Lung (tissue), 12 donors: ENCODE measurements around the gene CDKAL1. TPM values are rescaled to one million over a fixed set of nuclear protein-coding genes. Genes with fewer than 3 reads are reported as not detected.

Experiments
- ATAC-seq: fragments of 200-7000 bp; cut with Tn5 transposase; one replicate; pipeline ENCODE4 v1.9.1; 2020; ENCODE audit warnings: moderate number of reproducible peaks; ENCODE audit not compliant: insufficient read depth, low FRiP score
- DNase-seq, 3 donors: peaks; one replicate each; pipeline ENCODE4 v3.0.0-alpha.2; 2013 to 2017
- H3K27ac ChIP-seq, 2 donors: one replicate each; pipeline ENCODE4 v1.5.1; 2013; ENCODE audit warnings: mild to moderate bottlenecking in 2 of 2, moderate library complexity in 2 of 2, control low read depth in 1 of 2, inconsistent platforms in 1 of 2, low read depth in 1 of 2, low read length in 1 of 2
- H3K27me3 ChIP-seq, 3 donors: one replicate each; pipeline ENCODE4 v1.5.1; 2013; ENCODE audit warnings: low read length in 2 of 3; ENCODE audit not compliant: control insufficient read depth in 3 of 3, insufficient read depth in 3 of 3
- H3K36me3 ChIP-seq, 4 donors: one replicate each; pipeline ENCODE4 v1.5.1; 2013; ENCODE audit warnings: low read length in 4 of 4, mild to moderate bottlenecking in 1 of 4, moderate library complexity in 1 of 4; ENCODE audit not compliant: control insufficient read depth in 4 of 4, insufficient read depth in 4 of 4
- H3K4me1 ChIP-seq, 5 donors: one replicate each; pipeline ENCODE4 v1.5.1; 2013; ENCODE audit warnings: low read length in 5 of 5, mild to moderate bottlenecking in 2 of 5, moderate library complexity in 1 of 5; ENCODE audit not compliant: control insufficient read depth in 5 of 5, insufficient read depth in 5 of 5
- H3K4me3 ChIP-seq: one replicate; pipeline ENCODE4 v1.5.1; 2013; ENCODE audit warnings: mild to moderate bottlenecking, control low read depth, moderate library complexity
- H3K9ac ChIP-seq, 2 donors: one replicate each; pipeline ENCODE4 v1.5.1; 2013; ENCODE audit warnings: low read length in 2 of 2, control low read depth in 1 of 2; ENCODE audit not compliant: insufficient read depth in 1 of 2
- H3K9me3 ChIP-seq, 4 donors: one replicate each; pipeline ENCODE4 v1.5.1; 2013; ENCODE audit warnings: low read length in 3 of 4, mild to moderate bottlenecking in 1 of 4, moderate library complexity in 1 of 4; ENCODE audit not compliant: control insufficient read depth in 4 of 4, insufficient read depth in 3 of 4
- WGBS, 2 donors: extraction: QIAGEN DNeasy Blood & Tissue Kit; methylation state at CpG; one replicate each; pipeline ENCODE4 v1.1.7; 2013; 5-methylcytosine and 5-hydroxymethylcytosine counted together
- polyA plus RNA-seq, 2 donors: library from polyadenylated mRNA; stranded (reverse); fragments of 200-250 nt; gene quantifications; one replicate each; pipeline ENCODE4 v1.2.1, GENCODE V29; 2013
- total RNA-seq, 2 donors: library from RNA; depleted of rRNA in 1 of 2; stranded (reverse); fragments of >200 nt in 1 of 2; gene quantifications; one replicate each; pipeline ENCODE4 v1.2.1, GENCODE V29; 2014 to 2021
- TF ChIP-seq, protein P1 (sequence below): IDR thresholded peaks from 2 replicates; pipeline ENCODE4 v1.5.1; 2012; ENCODE audit warnings: mild to moderate bottlenecking; ENCODE audit errors: control extremely low read depth, extremely low read depth
- donor health status: control.
- donor health status: control.
- donor health status: Bipolar disorder and iron deficiency.
- donor health status: healthy.
- donor health status: DM: yes; HTN: yes; CAD: no.

The CDKAL1 gene
- total and polyA plus RNA-seq, 4 donors: 4.0 to 39.0 (median 10.0) TPM

DNA sequence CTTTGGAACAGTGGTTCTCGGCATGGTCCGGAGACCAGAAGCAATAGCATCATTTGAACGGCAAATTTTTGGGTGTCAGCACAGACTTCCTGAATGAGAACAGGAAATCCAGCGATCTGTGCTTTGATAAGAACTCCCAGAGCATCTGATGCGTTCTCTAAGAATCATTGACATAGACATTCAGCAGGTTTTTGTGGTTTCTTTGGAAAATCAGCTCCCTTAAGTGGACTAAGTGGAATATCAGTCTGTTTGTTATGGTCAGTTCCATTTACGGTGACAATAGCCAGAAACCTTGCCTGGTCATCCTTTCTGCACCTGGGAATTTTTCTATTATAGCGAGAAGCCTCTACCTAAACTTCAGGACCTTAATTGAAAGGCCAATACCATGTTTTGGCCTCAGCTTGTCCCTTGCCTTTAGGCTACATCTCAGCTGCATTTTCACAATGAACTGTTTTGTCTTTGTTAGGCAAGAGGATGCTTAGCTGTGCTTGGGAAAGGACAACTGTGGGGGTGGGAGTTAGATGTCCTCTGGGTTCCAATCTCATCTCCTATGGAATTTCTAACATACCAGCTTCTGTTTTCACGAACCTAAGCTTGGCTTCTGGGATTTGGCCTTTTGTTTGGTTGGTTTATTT, 299.7 kb downstream of the CDKAL1 start:
- ATAC-seq: no peak
- no peaks in the 10 kb centered on the region for H3K4me1 ChIP-seq
- H3K36me3 ChIP-seq: no peaks in the 10 kb centered on the region
- WGBS, 2 donors: 60 to 67% methylated on average over 8 of the region's 8 CpGs
- TF ChIP-seq, protein P1, sequence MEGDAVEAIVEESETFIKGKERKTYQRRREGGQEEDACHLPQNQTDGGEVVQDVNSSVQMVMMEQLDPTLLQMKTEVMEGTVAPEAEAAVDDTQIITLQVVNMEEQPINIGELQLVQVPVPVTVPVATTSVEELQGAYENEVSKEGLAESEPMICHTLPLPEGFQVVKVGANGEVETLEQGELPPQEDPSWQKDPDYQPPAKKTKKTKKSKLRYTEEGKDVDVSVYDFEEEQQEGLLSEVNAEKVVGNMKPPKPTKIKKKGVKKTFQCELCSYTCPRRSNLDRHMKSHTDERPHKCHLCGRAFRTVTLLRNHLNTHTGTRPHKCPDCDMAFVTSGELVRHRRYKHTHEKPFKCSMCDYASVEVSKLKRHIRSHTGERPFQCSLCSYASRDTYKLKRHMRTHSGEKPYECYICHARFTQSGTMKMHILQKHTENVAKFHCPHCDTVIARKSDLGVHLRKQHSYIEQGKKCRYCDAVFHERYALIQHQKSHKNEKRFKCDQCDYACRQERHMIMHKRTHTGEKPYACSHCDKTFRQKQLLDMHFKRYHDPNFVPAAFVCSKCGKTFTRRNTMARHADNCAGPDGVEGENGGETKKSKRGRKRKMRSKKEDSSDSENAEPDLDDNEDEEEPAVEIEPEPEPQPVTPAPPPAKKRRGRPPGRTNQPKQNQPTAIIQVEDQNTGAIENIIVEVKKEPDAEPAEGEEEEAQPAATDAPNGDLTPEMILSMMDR: no peak
- H3K4me3 ChIP-seq: no peak overlapping the region
- H3K9me3 ChIP-seq: no peaks in the 10 kb centered on the region
- no peaks in the 10 kb centered on the region for H3K27me3 ChIP-seq
- no peak for DNase-seq
- H3K9ac ChIP-seq: no peak overlapping the region
- H3K27ac ChIP-seq: no peak overlapping the region

DNA sequence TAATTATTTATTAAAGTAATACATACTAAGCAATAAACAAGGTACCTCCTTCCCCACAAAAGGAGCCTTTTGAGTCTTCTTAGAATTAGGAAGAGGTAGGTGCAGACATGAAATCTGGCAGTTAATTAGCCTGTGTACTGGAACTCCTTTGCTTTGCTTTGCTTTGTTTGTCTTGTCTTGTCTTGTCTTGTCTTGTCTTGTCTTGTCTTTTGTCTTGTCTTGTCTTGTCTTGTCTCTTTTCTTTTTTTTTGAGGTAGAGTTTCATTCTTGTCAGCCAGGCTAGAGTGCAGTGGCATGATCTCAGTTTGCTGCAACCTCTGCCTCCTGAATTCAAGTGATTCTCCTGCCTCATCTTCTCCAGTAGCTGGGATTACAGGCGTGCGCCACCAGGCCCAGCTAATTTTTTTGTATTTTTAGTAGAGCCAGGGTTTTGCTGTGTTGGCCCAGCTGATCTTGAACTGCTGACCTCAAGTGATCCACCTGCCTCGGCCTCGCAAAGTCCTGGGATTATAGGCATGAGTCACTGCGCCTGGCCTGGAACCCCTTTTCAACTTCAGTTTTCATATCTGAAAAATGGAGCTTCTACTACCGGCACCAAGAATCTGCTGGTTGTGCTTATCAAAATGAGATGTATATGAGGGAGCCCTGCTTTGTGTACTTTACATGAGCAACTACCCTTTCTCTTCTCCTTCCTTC, 301.2 kb downstream of the CDKAL1 start:
- DNase-seq (no peak), ATAC-seq (no peak)
- Histone ChIP-seq H3K9me3 (no peaks in the 10 kb centered on the region), H3K4me1 (no peaks in the 10 kb centered on the region), H3K9ac (no peak overlapping the region), H3K4me3 (no peak overlapping the region), H3K27ac (no peak overlapping the region), H3K27me3 (no peaks in the 10 kb centered on the region), H3K36me3 (no peaks in the 10 kb centered on the region)
- WGBS, 2 donors: 98 to 99% methylated on average over 6 of the region's 6 CpGs
- TF ChIP-seq, protein P1: no peak

DNA sequence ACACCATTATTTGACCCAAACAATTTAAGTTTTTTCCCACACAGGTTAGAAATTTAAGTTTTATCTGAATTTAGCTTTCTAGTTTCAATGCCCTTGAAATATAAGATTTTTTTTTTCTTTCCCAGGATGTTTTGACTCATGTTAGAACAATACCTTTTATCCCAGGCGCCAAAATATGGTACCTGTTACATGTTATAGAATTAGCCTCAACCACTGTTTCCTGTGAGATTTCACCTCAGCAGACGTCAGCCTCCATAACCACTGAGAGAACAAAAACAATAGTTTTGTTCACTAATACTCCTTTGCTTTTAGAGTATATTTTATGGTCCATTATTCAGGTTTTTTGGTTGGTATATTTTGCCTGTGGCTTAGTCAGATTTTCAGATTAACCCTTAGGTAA, 302.9 kb downstream of the CDKAL1 start:
- DNase-seq: no peak

More for the DNA sequence above, 302.9 kb downstream of the CDKAL1 start:
- Histone ChIP-seq H3K27ac (no peak overlapping the region), H3K36me3 (no peaks in the 10 kb centered on the region), H3K4me1 (no peaks in the 10 kb centered on the region), H3K9ac (no peak overlapping the region), H3K9me3 (no peaks in the 10 kb centered on the region), H3K4me3 (no peak overlapping the region), H3K27me3 (no peaks in the 10 kb centered on the region)
- TF ChIP-seq, protein P1: no peak
- WGBS, 2 donors: 82 to 84% methylated on average over 2 of the region's 2 CpGs
- no peak for ATAC-seq
